Heart left ventricle (tissue), 13 donors: ENCODE data around the gene SRD5A2.

ENCODE experiments used
- CTCF ChIP-seq, 12 donors: fragments of 200-600 bp; sonication (generic) in 4 of 12; IDR thresholded peaks; one replicate each; pipeline versions ENCODE4 v1.5.0 to v1.8.0; 2018 to 2022; ENCODE audit warnings: antibody characterized with exemption in 12 of 12, mild to moderate bottlenecking in 5 of 12
- POLR2A ChIP-seq, 2 donors: fragments of 450-650 bp; IDR thresholded peaks; one replicate each; pipeline ENCODE4 v1.6.1; 2017; ENCODE audit warnings: antibody characterized with exemption in 2 of 2, mild to moderate bottlenecking in 2 of 2, moderate library complexity in 2 of 2
- donor health status: ischemic (EF 13 %, LVEDD 7.1; RV severe dilation, severe dysfunction).
- donor health status: DM: no; HTN: yes; CAD: no.
- donor health status: DM: no; HTN: no; CAD: no.
- donor health status: ischemic (EF 25% LVEDD 6.9; RV normal size, moderate dysfunction).
- donor health status: ischemic (EF 25% LVEDD 5.7; RV mildly dilated, moderate dysfunction).
- donor health status: ischemic (EF 35%, LVEDD 5.7; RV mildly dilated, moderate dysfunction).
- donor health status: nonischemic (EF 11% LVEDD 7.7; RV severe dilation, severe dysfunction).
- donor health status: DM: yes; HTN: yes; CAD: no.
- donor health status: PGD.
- donor health status: ischemic (EF 29% LVEDD 5.4; RV normal size, mild dysfunction).
- donor health status: nonischemic (EF 23%, LVEDD 6.1; RV moderate dilation, normal function).

GRCh38 chr2:31524592-31524991 lies 56.1 kb downstream of the SRD5A2 start:
- TF ChIP-seq CTCF (IDR thresholded peaks at IDR 0.05), result no peak
- no peak for TF ChIP-seq POLR2A (IDR thresholded peaks at IDR 0.05)
